H9 (cell line): ENCODE results near the gene URB1. TPM values are rescaled to one million over a fixed set of nuclear protein-coding genes. Genes with fewer than 3 reads are reported as not detected.

Experiments
- DNase-seq: peaks from one replicate; pipeline ENCODE4 v3.0.0-alpha.2; 2017
- H2AFZ ChIP-seq: one replicate; pipeline ENCODE4 v1.6.1; 2013; ENCODE audit warnings: mild to moderate bottlenecking, low read length, control low read depth, moderate library complexity
- H2AK5ac ChIP-seq: 2 replicates; pipeline ENCODE4 v1.6.1; 2013; ENCODE audit warnings: low read length, control low read depth, mixed read lengths; ENCODE audit not compliant: insufficient read length
- H2BK120ac ChIP-seq: one replicate; pipeline ENCODE4 v1.6.1; 2013; ENCODE audit warnings: low read depth, mild to moderate bottlenecking, low read length, control low read depth, inconsistent platforms; ENCODE audit not compliant: poor library complexity, severe bottlenecking
- H2BK12ac ChIP-seq: 2 replicates; pipeline ENCODE4 v1.6.1; 2013; ENCODE audit warnings: low read length, control low read depth, mixed read lengths, low read depth; ENCODE audit not compliant: insufficient read length
- H2BK15ac ChIP-seq: 2 replicates; pipeline ENCODE4 v1.6.1; 2013; ENCODE audit warnings: low read depth, low read length, control low read depth
- H2BK20ac ChIP-seq: one replicate; pipeline ENCODE4 v1.6.1; 2013; ENCODE audit warnings: low read depth, mild to moderate bottlenecking, low read length, control low read depth, inconsistent platforms; ENCODE audit not compliant: poor library complexity, severe bottlenecking
- H2BK5ac ChIP-seq: 2 replicates; pipeline ENCODE4 v1.6.1; 2013; ENCODE audit warnings: low read length, control low read depth, mixed read lengths; ENCODE audit not compliant: insufficient read length
- H3K14ac ChIP-seq: 2 replicates; pipeline ENCODE4 v1.6.1; 2013; ENCODE audit warnings: low read length, control low read depth; ENCODE audit not compliant: insufficient read depth
- H3K18ac ChIP-seq: 2 replicates; pipeline ENCODE4 v1.6.1; 2013; ENCODE audit warnings: low read depth, mild to moderate bottlenecking, mixed read lengths, low read length, control low read depth; ENCODE audit not compliant: insufficient read length
- H3K23ac ChIP-seq: 2 replicates; pipeline ENCODE4 v1.6.1; 2013; ENCODE audit warnings: low read length, control low read depth, mixed read lengths, low read depth; ENCODE audit not compliant: insufficient read length
- H3K23me2 ChIP-seq: 2 replicates; pipeline ENCODE4 v1.6.1; 2013; ENCODE audit warnings: low read depth, mild to moderate bottlenecking, mixed read lengths, low read length, control low read depth; ENCODE audit not compliant: insufficient read length, poor library complexity, severe bottlenecking
- H3K27ac ChIP-seq: 2 replicates; pipeline ENCODE4 v1.5.1; 2013; ENCODE audit warnings: low read length, control low read depth, mixed read lengths, low read depth; ENCODE audit not compliant: insufficient read length
- H3K27me3 ChIP-seq: 2 replicates; pipeline ENCODE4 v1.6.1; 2013; ENCODE audit warnings: low read length, control low read depth, inconsistent platforms; ENCODE audit not compliant: insufficient read depth
- H3K4ac ChIP-seq: 2 replicates; pipeline ENCODE4 v1.6.1; 2013; ENCODE audit warnings: low read depth, mild to moderate bottlenecking, control low read depth, inconsistent platforms, low read length, moderate library complexity
- H3K4me1 ChIP-seq: 2 replicates; pipeline ENCODE4 v1.6.1; 2013; ENCODE audit warnings: low read length, control low read depth, inconsistent platforms; ENCODE audit not compliant: insufficient read depth
- H3K4me2 ChIP-seq: 2 replicates; pipeline ENCODE4 v1.6.1; 2013; ENCODE audit warnings: low read length, control low read depth, mixed read lengths; ENCODE audit not compliant: insufficient read length, insufficient read depth
- H3K56ac ChIP-seq: 2 replicates; pipeline ENCODE4 v1.6.1; 2013; ENCODE audit warnings: low read depth, mild to moderate bottlenecking, mixed read lengths, low read length, control low read depth; ENCODE audit not compliant: insufficient read length
- H3K79me1 ChIP-seq: 2 replicates; pipeline ENCODE4 v1.6.1; 2013; ENCODE audit warnings: low read depth, mild to moderate bottlenecking, moderate library complexity, low read length, control low read depth, inconsistent platforms; ENCODE audit not compliant: insufficient read depth, poor library complexity, severe bottlenecking
- H3K79me2 ChIP-seq: 2 replicates; pipeline ENCODE4 v1.6.1; 2013; ENCODE audit warnings: low read length, control low read depth, inconsistent platforms; ENCODE audit not compliant: insufficient read depth
- H3K9ac ChIP-seq: 2 replicates; pipeline ENCODE4 v1.6.1; 2013; ENCODE audit warnings: low read length, control low read depth, mixed read lengths; ENCODE audit not compliant: insufficient read length; ENCODE audit errors: extremely low read depth
- H3K9me3 ChIP-seq: one replicate; pipeline ENCODE4 v1.6.1; 2013; ENCODE audit warnings: low read depth, low read length, inconsistent platforms; ENCODE audit not compliant: control insufficient read depth
- H3T11ph ChIP-seq: one replicate; pipeline ENCODE4 v1.6.1; 2013; ENCODE audit warnings: mild to moderate bottlenecking, low read length, control low read depth, inconsistent platforms
- H4K20me1 ChIP-seq: one replicate; pipeline ENCODE4 v1.6.1; 2013; ENCODE audit not compliant: control insufficient read depth, insufficient read length, insufficient read depth
- H4K5ac ChIP-seq: 2 replicates; pipeline ENCODE4 v1.6.1; 2013; ENCODE audit warnings: low read depth, mild to moderate bottlenecking, mixed read lengths, low read length, control low read depth; ENCODE audit not compliant: insufficient read length
- H4K8ac ChIP-seq: replicated peaks from 2 replicates; pipeline ENCODE4 v1.6.1; 2013; ENCODE audit warnings: low read length, control low read depth, mixed read lengths, low read depth; ENCODE audit not compliant: insufficient read length
- H4K91ac ChIP-seq: 2 replicates; pipeline ENCODE4 v1.6.1; 2013; ENCODE audit warnings: low read depth, mild to moderate bottlenecking, moderate library complexity, mixed read lengths, low read length, control low read depth; ENCODE audit not compliant: insufficient read length
- H3K27ac Mint-ChIP-seq, 3 experiments: 2 replicates in 2 of 3; 3 replicates in 1 of 3; pipeline ENCODE4 v1.8.0; 2020 to 2021; ENCODE audit warnings: mixed read lengths in 3 of 3, mild to moderate bottlenecking in 1 of 3, moderate library complexity in 1 of 3
- H3K27me3 Mint-ChIP-seq: 2 replicates; pipeline ENCODE4 v1.8.0; 2021; ENCODE audit warnings: low read depth, mild to moderate bottlenecking, moderate library complexity, mixed read lengths
- H3K36me3 Mint-ChIP-seq, 3 experiments: 2 replicates in 2 of 3; 3 replicates in 1 of 3; pipeline ENCODE4 v1.8.0; 2020 to 2021; ENCODE audit warnings: low read depth in 3 of 3, mixed read lengths in 3 of 3; ENCODE audit not compliant: insufficient read depth in 1 of 3
- H3K4me1 Mint-ChIP-seq, 2 experiments: 2 replicates each; pipeline ENCODE4 v1.8.0; 2020; ENCODE audit warnings: mixed read lengths in 2 of 2
- H3K4me3 Mint-ChIP-seq, 2 experiments: 2 replicates in 1 of 2; 3 replicates in 1 of 2; pipeline ENCODE4 v1.8.0; 2020 to 2021; ENCODE audit warnings: mild to moderate bottlenecking in 2 of 2, mixed read lengths in 2 of 2, moderate library complexity in 1 of 2
- H3K9me3 Mint-ChIP-seq, 2 experiments: 2 replicates in 1 of 2; 3 replicates in 1 of 2; pipeline ENCODE4 v1.8.0; 2020; ENCODE audit warnings: mild to moderate bottlenecking in 2 of 2, mixed read lengths in 2 of 2, moderate library complexity in 1 of 2
- CTCF ChIP-seq: fragments of 200-600 bp; sonication (generic); conservative IDR thresholded peaks from 3 replicates; pipeline ENCODE4 v1.8.0; 2021; ENCODE audit warnings: antibody characterized with exemption, mild to moderate bottlenecking
- WGBS: extraction: QIAGEN DNeasy Blood & Tissue Kit; methylation state at CpG from one replicate; pipeline ENCODE4 v1.1.7; 2013; ENCODE audit warnings: missing lambda C conversion rate, low lambda C conversion rate, mixed read lengths; ENCODE audit not compliant: insufficient read length; ENCODE audit errors: extremely low coverage; 5-methylcytosine and 5-hydroxymethylcytosine counted together
- total RNA-seq: library from RNA; stranded (reverse); gene quantifications from 2 replicates; pipeline ENCODE4 v1.2.1, GENCODE V29; 2021

The URB1 gene
- total RNA-seq, 1 experiment from 2014 or later, result 23.5 TPM

DNA sequence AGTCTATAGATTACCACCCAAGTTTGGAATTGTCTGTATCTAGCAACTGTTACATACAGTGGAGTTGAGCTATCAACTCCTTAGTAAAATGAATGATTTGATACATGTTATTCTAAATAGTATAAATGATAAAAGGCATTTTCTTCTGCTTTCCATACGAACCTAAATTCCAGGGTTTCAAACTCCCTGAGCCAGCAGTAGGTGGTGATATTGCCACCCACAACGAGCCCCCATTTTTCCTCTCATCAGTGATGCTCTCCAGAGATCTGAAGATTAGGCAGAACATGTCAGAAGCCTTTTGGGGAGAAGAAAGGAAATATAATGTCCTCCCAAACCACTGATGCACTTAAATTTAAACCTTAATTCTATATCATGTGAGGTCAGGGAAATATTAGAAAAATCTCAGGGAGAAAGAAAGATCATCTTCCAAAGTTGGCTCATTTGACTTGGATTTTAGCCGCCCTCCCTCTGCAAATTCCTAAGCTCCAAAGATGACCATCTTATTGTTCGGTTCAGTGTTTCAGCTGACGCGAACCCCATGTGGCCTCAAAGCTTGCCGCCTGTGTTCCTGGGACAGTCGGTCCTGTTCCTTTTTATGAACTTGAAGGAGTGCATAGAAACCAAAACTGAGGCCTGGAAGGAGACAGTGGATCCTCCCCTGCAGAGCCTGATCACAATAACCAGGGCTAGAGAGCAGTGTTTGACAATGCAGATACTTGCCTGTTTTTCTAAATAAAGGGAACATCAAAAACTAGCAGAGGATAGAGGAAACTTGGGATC lies 22.0 kb upstream of the URB1 start:
- H4K91ac ChIP-seq, result no peak overlapping the region
- H3K27ac ChIP-seq, result no peak overlapping the region
- H2BK15ac ChIP-seq, result no peak overlapping the region
- no peak overlapping the region for H3K56ac ChIP-seq
- H3K27me3 ChIP-seq, result peaks cover 39% of the 10 kb centered on the region
- TF ChIP-seq CTCF, result peak; percentile 41; the same call in 2 of the 3 replicates
- no peak for DNase-seq
- no peak overlapping the region for H3K9ac ChIP-seq
- Mint-ChIP-seq H3K36me3 (no peaks in the 10 kb centered on the region; a peak in 1 of 7 replicates), H3K27ac (peak overlapping the region in 1 of 3 experiments; percentile 18; a peak in 1 of 7 replicates), H3K4me1 (peaks cover 29 to 38% of the 10 kb centered on the region in 2 experiments), H3K4me3 (no peak overlapping the region; a peak in 1 of 5 replicates), H3K27me3 (peaks cover 61% of the 10 kb centered on the region), H3K9me3 (no peaks in the 10 kb centered on the region)
- peaks cover 10% of the 10 kb centered on the region for H3K23me2 ChIP-seq
- no peaks in the 10 kb centered on the region for H3K79me1 ChIP-seq
- H3K4me1 ChIP-seq, result no peaks in the 10 kb centered on the region
- H3K9me3 ChIP-seq, result no peaks in the 10 kb centered on the region
- H4K8ac ChIP-seq, result no peak overlapping the region
- no peak overlapping the region for H3K23ac ChIP-seq
- H3T11ph ChIP-seq, result no peak overlapping the region
- H3K4ac ChIP-seq, result no peak overlapping the region
- no peak overlapping the region for H3K4me2 ChIP-seq
- H2BK12ac ChIP-seq, result no peak overlapping the region
- H3K79me2 ChIP-seq, result no peaks in the 10 kb centered on the region
- no peak overlapping the region for H2BK20ac ChIP-seq
- no peak overlapping the region for H4K5ac ChIP-seq
- no CpG with 5 or more reads among the region's 8 CpGs for WGBS
- H4K20me1 ChIP-seq, result no peaks in the 10 kb centered on the region
- H3K14ac ChIP-seq, result no peak overlapping the region
- H3K18ac ChIP-seq, result no peak overlapping the region
- no peak overlapping the region for H2AFZ ChIP-seq
- no peak overlapping the region for H2BK120ac ChIP-seq
- no peak overlapping the region for H2AK5ac ChIP-seq
- H2BK5ac ChIP-seq, result no peak overlapping the region
